ENCODE measurements around the gene SARDH. TPM values are rescaled to one million over a fixed set of nuclear protein-coding genes. Genes with fewer than 3 reads are reported as not detected.

Gene SARDH
- polyA plus RNA-seq (2013, experiment 1 of 2; ENCODE audit: insufficient read length), result 3.9 TPM
- polyA plus RNA-seq (2013, experiment 2 of 2; ENCODE audit: insufficient read length), result 4.0 TPM

GRCh38 chr9:133737774-133738639, at the start of gene SARDH:
Gene SARDH, minus strand, starts transcription at chr9:133738352. Its CDS starts 4,179 bp downstream, at chr9:133734173.
- DNase-seq, result peak; percentile 28

GRCh38 chr9:133787754-133788025, 49.5 kb upstream of the SARDH start:
- peak; percentile 6 for DNase-seq

GRCh38 chr9:133786907-133787753, 49.0 kb upstream of the SARDH start:
- no peak for DNase-seq

- DNase-seq, result no peak
Observed at GRCh38 chr9:133786371-133786753, 48.2 kb upstream of the SARDH start.

- DNase-seq, result no peak
Observed at GRCh38 chr9:133785753-133786370, 47.7 kb upstream of the SARDH start.

- DNase-seq, result no peak
Observed at GRCh38 chr9:133784731-133785561, 46.8 kb upstream of the SARDH start.

- no peak for DNase-seq
Observed at GRCh38 chr9:133783331-133783731, 45.2 kb upstream of the SARDH start.

- DNase-seq, result peak; percentile 60
Observed at GRCh38 chr9:133782157-133783130, 44.3 kb upstream of the SARDH start.

GRCh38 chr9:133781828-133782135, 43.6 kb upstream of the SARDH start:
- no peak for DNase-seq

GRCh38 chr9:133780962-133781827, 43.0 kb upstream of the SARDH start:
- no peak for DNase-seq

- no peak for DNase-seq
Observed at GRCh38 chr9:133780404-133780945, 42.3 kb upstream of the SARDH start.

GRCh38 chr9:133779516-133780403, 41.6 kb upstream of the SARDH start:
- DNase-seq, result no peak

GRCh38 chr9:133779081-133779480, 40.9 kb upstream of the SARDH start:
- no peak for DNase-seq

- DNase-seq, result no peak
Observed at GRCh38 chr9:133778336-133779013, 40.3 kb upstream of the SARDH start.

- DNase-seq, result no peak
Observed at GRCh38 chr9:133777871-133778270, 39.7 kb upstream of the SARDH start.

- DNase-seq, result no peak
Observed at GRCh38 chr9:133777068-133777791, 39.1 kb upstream of the SARDH start.
